ENCODE results near the gene TNNT1.
"Not testable (repeated sequence)": the region's sequence is repeated elsewhere in the genome, so short reads cannot be mapped to it uniquely, and the experiment has no call there.

TNNT1 gene

GRCh38 chr19:55166530-55167268, 17.7 kb upstream of the TNNT1 start, which contains the start of gene DNAAF3:
Gene DNAAF3, minus strand, starts transcription at chr19:55166613. Its CDS starts 200 bp downstream, at chr19:55166413.
- peak; percentile 99 for DNase-seq

DNA sequence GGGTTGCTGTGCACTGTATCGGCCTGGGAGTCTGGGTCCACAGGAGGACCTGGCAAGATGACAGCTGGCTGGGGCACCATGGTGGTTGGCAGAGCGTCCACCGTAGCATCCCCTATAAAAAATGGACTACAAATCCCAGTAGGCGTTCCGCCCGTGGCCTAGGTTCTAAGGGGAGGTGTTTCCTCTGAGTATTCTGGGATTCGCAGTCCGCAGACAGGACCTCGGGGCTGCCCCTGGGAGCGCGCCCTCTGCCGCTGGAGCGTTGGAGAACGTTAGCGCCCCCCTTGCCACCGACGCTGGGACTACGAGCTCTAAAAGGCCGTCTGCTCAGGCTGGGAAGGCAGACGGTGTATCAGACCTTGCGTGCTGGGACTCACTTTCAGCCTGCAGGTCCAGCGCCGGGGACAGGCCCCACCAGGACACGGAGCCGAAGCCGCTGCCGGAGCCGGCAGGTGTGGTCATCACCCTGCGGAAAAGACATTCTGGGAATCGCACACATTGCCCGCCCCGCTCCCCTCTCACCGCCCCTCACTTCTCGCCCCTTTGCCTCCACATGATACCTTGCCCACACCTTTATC, 17.0 kb upstream of the TNNT1 start:
- DNase-seq = peak; percentile 91

DNA sequence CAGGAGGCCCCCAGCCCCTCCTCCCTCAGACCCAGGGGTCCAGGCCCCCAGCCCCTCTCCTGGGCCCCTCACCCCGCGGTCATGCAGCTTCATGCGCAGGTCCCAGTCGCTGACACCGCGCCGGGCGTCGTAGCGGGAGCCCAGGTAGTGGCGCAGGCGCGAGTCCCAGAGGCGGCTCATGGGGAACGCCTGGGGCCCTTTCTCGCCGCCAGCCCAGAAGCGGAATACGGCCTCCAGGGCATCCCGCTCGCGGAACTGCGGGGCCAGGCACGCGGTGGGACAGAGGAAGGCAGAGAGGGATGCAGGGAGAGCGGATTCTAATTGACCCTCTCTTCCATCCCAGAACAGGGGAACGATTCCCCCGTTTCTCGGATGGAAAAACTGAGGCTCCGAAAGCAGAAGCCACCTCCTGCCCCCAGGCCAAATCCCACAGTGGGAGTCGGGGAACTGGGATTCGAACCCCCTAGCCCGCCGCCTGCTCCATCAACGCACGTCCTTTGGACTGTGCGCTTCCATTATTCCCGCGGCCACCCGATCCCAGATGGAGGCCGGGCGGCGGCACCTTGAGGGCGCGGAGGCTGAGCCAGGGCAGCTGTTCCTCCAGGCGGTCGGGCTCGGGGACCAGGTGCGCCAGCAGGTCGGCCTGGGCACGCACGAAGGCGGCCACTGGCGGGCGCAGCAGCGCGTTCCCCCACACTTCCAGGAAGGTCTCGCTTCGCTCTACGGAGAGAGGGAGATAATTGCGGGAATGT, 12.7 kb upstream of the TNNT1 start:
- no peak for DNase-seq

DNA sequence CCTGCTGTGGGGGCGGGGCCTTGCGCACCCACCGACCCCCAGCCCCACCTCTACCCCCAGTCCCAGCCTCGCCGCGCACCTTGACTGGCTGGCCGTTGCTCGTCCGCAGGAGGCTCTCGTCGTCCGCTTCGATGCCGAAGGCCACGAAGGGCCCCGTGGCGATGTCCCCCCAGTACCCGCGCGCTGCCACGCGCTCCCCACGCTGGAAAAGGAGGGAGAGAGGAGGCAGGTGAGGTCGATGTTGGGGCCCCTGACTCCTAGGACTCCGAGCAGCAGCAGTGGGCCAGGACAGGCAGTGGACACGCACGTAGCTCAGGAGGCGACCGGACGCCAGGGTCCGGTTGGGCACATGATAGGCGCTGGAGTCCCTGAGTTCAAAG, 12.0 kb upstream of the TNNT1 start:
- DNase-seq = no peak

DNA sequence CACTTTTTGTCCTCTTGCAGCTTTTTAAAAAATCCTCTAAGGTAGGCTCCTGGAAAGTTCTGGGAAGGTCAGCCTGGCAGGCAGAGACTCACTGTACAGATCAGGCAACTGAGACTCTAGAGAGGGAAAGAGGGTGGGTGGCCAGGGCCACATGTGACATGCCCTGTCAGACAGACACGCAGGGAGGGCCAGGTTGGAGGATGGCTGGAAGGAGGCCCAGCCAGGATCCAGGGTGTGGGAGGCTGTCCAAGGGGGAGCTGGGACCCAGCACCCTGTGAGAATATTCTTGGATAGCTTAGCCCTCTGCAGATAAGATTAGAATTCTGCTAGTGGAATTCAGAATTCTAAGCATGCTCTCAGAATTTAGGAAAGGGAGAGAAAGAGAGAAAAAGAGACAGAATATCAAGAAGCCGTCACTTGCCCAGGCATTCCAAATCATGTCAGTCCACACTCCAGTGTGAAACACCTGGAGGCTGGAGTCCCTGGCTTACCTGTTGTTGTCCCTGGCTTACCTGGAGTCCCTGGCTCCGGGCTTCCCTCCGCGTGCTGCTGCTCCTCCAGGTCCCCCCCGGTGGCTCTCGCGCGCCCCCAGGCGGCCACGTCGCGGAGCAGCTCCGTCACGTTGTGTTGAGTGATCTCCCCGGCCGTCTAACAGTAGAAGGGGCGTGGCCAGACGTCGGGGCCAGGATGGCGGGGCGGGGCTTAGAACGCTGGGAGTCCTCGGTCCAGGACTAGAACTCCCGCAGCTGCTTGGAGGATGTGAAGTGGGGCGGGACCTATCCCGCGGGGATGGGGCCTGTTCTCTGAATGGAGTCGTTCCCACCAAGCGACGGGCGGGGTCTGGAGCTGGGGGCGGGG, 11.4 kb upstream of the TNNT1 start:
- peak; percentile 97 for DNase-seq

GRCh38 chr19:55158848-55159749, 10.1 kb upstream of the TNNT1 start:
- DNase-seq = peak; percentile 77

GRCh38 chr19:55158423-55158822, 9.4 kb upstream of the TNNT1 start:
- no peak for DNase-seq

DNA sequence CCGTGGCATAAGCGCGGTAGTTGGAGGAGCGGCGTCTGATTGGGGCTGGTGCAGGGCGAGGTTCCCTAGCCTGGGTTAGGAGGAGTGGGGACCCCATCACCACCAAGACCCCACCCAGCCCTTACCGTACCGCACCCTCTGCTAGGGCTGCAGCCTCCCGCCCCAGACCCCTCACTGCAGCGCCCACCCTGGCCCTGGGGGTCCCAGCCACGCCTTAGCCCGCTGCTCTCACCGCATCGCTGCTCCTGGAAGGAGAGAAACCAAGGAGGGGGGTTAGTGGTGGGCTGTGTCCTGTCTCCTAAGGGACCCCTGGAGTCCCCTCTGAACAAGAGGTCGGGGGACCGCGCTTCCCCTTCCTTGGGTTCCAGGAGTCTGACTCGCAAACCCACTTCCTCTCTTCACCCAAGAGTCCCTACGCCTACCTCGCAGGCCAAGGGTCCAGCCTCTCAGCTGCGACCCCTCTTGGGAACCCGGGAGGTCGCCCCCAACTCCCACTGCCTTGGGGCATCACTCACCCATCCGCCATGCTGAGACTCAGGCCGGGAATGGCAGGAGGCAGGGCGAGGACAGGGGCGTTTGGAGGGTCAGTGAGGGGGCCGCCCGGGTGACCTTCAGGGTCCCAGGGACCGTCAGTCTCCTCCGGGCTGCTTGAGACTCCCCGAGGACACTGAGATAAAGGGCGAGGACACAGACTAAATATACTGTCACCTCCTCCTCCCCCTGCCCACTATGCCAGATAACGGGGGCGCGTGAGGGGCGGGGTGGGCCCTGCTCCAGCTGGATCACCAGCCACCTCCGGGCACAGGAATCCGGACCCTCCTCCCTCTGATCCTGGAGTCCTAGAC, 8.3 kb upstream of the TNNT1 start, which contains the start of gene TNNI3:
Gene TNNI3, minus strand, starts transcription at position 669 of the 845 bp plus-strand sequence. Its CDS starts 143 bp downstream, at position 526.
- DNase-seq = no peak

DNA sequence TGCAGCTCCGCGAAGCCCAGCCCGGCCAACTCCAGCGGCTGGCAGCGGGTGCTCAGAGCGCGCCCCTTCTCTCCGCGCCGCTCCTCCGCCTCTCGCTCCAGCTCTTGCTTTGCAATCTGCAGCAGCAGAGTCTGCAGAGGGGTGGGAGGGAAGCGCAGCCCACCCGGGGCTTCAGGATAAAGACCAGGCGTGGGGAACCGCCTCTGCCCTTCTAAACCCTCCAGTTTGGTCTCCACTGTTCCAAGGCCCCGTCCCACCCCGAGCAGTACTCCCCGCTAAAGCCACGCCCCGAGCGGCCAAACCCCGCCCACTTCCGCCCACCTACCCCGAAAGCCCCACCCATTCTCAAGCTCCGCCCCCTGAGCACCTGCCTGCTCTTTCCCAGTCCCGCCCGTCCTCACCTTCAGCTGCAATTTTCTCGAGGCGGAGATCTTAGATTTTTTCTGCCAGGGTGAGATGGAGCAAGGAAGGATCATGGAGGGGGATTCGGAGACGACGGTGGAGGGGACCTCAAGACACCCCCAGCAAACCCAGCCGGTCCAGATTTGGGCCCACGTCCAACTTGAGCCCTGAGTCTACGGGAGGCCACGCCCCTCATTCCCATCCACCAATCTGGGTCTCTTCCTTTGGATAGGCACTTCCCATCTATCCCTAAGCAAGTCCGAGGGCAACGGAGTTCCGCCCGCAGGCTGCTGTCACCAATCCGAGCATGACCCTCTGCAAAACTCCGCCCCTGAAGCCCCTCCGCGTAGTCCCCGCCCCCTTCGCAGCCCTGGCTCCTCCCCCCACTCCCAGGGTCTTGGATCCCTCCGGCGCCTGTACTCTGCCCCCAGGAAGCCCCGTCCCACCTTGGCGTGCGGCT, 7.4 kb upstream of the TNNT1 start:
- DNase-seq = peak; percentile 92

DNA sequence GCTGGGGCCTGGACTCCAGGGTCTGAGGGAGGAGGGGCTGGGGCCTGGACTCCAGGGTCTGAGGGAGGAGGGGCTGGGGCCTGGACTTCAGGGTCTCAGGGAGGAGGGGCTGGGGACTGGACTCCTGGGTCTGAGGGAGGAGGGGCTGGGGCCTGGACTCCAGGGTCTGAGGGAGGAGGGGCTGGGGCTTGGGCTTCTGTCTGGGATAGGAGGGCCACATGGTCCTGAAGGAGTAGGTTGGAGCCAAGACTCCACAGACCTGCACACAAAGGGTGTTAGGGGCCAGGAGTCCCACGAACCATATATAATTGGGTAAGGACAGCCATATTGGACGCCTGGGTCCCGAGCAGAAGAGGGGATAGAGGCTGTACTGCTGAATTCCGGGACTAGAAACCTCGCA, 6.8 kb upstream of the TNNT1 start:
- DNase-seq = not testable (repeated sequence)

DNA sequence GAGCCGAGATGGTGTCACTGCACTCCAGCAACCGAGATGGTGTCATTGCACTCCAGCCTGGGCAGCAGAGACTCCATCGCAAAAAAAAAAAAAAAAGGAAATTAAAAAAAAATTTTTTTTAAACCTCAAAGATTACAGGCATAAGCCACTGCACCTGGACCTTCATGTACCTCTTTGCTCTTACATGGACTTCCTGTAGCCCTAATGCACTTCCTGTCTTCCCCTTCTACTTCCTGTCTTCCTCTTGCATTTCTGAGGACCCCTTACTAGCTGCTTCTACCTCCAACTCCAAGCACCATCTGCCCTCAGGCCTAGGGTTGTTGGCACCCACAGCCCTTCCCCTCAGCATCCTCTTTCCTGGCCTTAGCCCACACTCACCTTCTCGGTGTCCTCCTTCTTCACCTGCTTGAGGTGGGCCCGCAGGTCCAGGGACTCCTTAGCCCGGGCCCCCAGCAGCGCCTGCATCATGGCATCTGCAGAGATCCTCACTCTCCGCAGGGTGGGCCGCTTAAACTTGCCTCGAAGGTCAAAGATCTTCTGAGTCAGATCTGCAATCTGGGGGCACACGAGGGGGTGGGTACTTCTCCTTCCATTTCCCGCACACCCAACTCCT, 4.8 kb upstream of the TNNT1 start:
- no peak for DNase-seq

DNA sequence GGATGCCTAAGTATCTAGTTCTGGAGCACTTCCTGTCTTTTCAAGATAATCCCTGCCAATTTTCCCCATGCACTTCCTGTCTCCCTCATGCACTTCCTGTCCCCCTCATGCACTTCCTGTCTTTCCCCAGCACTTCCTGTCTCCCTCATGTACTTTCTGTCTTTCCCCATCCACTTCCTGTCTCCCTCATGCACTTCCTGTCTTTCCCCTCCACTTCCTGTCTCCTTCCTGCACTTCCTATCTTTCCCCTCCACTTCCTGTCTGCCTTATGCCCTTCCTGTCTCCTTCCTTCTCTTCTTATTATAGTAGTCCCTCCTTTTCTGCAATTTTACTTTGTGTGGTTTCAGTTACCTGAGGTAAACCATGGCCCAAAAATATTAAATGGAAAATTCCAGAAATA, 3.0 kb upstream of the TNNT1 start:
- DNase-seq = no peak

DNA sequence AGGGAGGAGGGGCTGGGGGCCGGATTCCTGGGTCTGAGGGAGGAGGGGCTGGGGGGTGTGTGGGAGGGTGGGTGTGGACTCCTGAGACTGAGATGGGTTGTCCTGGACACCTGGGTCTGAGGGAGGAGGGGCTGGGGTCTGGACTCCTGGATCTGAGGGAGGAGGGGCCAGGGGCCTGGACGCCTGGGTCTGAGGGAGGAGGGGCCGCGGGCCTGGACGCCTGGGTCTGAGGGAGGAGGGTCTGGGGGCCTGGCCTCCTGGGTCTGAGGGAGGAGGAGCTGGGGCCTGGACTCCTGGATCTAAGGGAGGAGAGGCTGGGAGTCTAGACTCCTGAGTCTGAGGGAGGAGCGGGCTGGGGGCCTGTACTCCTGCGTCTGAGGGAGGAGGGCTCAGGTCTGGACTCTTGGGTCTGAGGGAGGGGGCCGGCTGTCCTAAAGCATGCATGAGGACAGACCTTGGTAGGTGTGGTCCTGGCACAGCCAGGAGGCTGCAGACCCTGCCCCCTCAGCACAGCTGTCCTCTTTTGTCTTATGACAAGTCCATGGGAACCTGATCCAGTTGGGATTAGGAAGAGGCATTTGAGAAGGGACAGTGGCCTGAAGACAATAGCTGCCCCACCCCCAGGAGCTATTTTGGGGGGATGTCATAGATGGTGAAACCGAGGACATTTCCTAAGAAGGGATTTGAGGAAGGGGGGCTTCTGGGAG, 1.3 kb downstream of the TNNT1 start:
- no peak for DNase-seq

- DNase-seq = peak; percentile 90
These were observed 2.2 kb downstream of the TNNT1 start for GRCh38 chr19:55146705-55147273.

DNA sequence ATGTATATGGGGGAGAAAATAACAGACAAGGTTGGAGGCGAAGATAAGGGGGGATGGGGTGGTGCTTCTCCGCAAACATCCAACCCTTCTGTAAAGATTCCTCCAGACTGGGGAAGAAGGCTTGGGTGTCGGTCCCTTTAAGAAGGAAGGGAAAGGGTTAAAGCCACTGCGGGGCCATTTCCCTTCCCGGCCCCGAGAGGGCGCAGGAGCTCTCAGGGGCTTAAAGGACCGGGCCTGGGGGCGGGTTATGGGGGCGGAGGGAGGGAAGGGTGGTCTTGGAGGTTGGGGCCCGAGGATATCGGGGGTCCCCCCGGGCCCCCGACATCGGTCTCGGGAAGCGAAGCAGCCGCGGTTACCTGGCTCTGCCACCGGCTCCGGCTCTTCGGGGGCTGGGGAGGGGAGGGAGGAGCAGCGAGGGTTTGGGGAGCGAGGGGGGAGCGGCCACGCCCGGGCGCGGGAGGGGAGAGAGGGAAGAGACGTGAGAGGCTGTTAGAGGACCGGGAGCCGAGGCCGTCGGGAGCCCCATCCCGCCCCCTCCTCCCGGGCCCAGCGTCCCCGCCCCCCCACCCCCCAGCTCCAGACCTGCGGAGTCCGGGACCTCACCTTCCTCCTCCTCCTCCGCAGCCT, 2.8 kb downstream of the TNNT1 start:
- no peak for DNase-seq

DNA sequence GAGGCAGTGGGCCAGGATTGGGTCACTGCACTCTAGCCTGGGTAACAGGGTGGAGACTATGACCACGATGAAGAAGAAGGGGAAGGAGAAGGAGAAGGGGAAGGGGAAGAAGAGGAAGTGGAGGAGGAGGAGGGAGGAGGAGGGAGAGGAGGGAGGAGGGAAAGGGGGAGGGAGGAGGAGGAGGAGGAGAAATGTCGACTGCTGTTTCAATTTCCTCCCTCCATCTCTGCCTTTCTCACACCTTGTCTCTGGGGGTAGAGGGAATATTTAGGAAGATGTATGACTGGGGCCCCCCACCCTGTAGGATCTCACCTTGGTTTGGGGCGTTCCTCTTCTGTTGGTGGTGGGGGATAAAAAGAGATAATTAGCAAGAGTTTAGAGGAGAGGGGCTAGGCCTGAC, 3.8 kb downstream of the TNNT1 start:
- DNase-seq = no peak

DNA sequence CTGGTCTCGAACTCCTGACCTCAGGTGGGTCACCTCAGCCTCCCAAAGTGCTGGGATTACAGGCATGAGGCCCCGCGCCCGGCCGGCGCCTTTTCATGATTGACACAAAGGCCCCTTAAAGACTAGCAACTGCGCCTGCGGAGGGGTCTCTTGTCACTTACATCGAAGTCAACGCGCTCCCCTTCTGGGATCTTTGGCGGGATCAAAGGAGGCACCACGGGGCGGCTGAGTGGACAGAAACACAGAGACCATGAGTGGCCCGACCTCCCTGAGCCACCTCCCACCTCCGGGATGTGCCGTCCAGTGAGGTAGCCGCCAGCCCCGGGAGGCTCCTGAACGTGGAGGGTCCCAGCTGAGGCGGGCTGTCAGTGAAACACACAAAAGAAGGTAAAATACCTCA, 7.3 kb downstream of the TNNT1 start:
- no peak for DNase-seq

- no peak for DNase-seq
These were observed 11.1 kb downstream of the TNNT1 start for GRCh38 chr19:55137915-55138314.

Data from islet precursor cell (in vitro differentiated cells).